Left colon (tissue), 2 donors: ENCODE measurements around the gene RPP14. TPM values are rescaled to one million over a fixed set of nuclear protein-coding genes. Genes with fewer than 3 reads are reported as not detected.

Experiments used
- ATAC-seq: fragments of 200-7000 bp; cut with Tn5 transposase; one replicate; pipeline ENCODE4 v1.9.1; 2020; ENCODE audit warnings: mild to moderate bottlenecking, moderate library complexity
- DNase-seq, 2 donors: peaks; one replicate each; pipeline ENCODE4 v3.0.0-alpha.2; 2020
- intact Hi-C, 2 donors: fragments of 100-400 bp; cut with DNase I in 1 of 2; cut with micrococcal nuclease in 1 of 2; formaldehyde crosslinking; loops; one replicate each; pipeline versions ENCODE4 v1.11.2 to v1.14.0; 2022; cut with DNase I, micrococcal nuclease
- total RNA-seq, 2 donors: library from RNA; stranded (reverse); fragmentation: NEBNext Ultra II Directional; extraction: Animal tissue kit (Norgen Biotek cat#: 25700); gene quantifications; one replicate each; pipeline ENCODE4 v1.2.1, GENCODE V29; 2021
- donor health status: DM: no; HTN: no; CAD: no.
- donor health status: DM: yes; HTN: yes; CAD: no.

The RPP14 gene
- total RNA-seq, 2 donors from 2014 or later: 19.9 to 21.3 TPM

GRCh38 chr3:58342676-58343075 is 36.6 kb downstream of the RPP14 start:
- ATAC-seq (peak; percentile 65), DNase-seq (no peak)
- intact Hi-C loops: no loop called here

- intact Hi-C loops: no loop called here
- ATAC-seq: no peak
- no peak for DNase-seq
Observed at GRCh38 chr3:58345457-58345856, 39.4 kb downstream of the RPP14 start.

- intact Hi-C loops: no loop called here
- DNase-seq: no peak
- ATAC-seq: no peak
Observed at GRCh38 chr3:58346368-58346767, 40.3 kb downstream of the RPP14 start.

GRCh38 chr3:58347984-58348383 is 41.9 kb downstream of the RPP14 start:
- ATAC-seq (peak; percentile 56), DNase-seq (no peak)
- intact Hi-C loops: no loop called here

GRCh38 chr3:58349792-58350626 is 44.0 kb downstream of the RPP14 start:
- intact Hi-C loops: no loop called here
- DNase-seq (no peak), ATAC-seq (peak; percentile 23)

- no peak for ATAC-seq
- intact Hi-C loops: no loop called here
- no peak for DNase-seq
Observed at GRCh38 chr3:58350627-58351013, 44.6 kb downstream of the RPP14 start.

- DNase-seq (no peak), ATAC-seq (no peak)
- intact Hi-C loops: no loop called here
Observed at GRCh38 chr3:58351920-58352319, 45.9 kb downstream of the RPP14 start.

- DNase-seq (no peak), ATAC-seq (no peak)
- intact Hi-C loops: no loop called here
Observed at GRCh38 chr3:58352626-58353025, 46.6 kb downstream of the RPP14 start.

GRCh38 chr3:58353722-58354553 is 47.9 kb downstream of the RPP14 start:
- no peak for ATAC-seq
- no peak for DNase-seq
- intact Hi-C loops: no loop called here

GRCh38 chr3:58355179-58355578 is 49.1 kb downstream of the RPP14 start:
- ATAC-seq (no peak), DNase-seq (no peak)
- intact Hi-C loops: no loop called here

- peak; percentile 15 for ATAC-seq
- no peak for DNase-seq
- intact Hi-C loops: no loop called here
Observed at GRCh38 chr3:58356054-58356453, 50.0 kb downstream of the RPP14 start.

- DNase-seq (no peak), ATAC-seq (peak; percentile 78)
- intact Hi-C loops: no loop called here
Observed at GRCh38 chr3:58357402-58357801, 51.4 kb downstream of the RPP14 start.

GRCh38 chr3:58358092-58358491 is 52.0 kb downstream of the RPP14 start:
- DNase-seq (no peak), ATAC-seq (no peak)
- intact Hi-C loops: no loop called here

- no peak for DNase-seq
- intact Hi-C loops: no loop called here
- no peak for ATAC-seq
Observed at GRCh38 chr3:58358808-58359207, 52.8 kb downstream of the RPP14 start.

- intact Hi-C loops: no loop called here
- DNase-seq: no peak
- no peak for ATAC-seq
Observed at GRCh38 chr3:58359621-58360020, 53.6 kb downstream of the RPP14 start.

- ATAC-seq: no peak
- intact Hi-C loops: no loop called here
- no peak for DNase-seq
Observed at GRCh38 chr3:58361866-58362265, 55.8 kb downstream of the RPP14 start.

GRCh38 chr3:58366699-58367098 is 60.7 kb downstream of the RPP14 start:
- DNase-seq (no peak), ATAC-seq (no peak)
- intact Hi-C loops: no loop called here

GRCh38 chr3:58369038-58369437 is 63.0 kb downstream of the RPP14 start:
- no peak for ATAC-seq
- intact Hi-C loops: no loop called here
- DNase-seq: no peak
